Measurements from ENCODE around the gene LYRM7.
"Not testable (repeated sequence)": the region's sequence is repeated elsewhere in the genome, so short reads cannot be mapped to it uniquely, and the experiment has no call there.

Gene LYRM7

GRCh38 chr5:131182839-131183238 is 12.1 kb downstream of the LYRM7 start:
- no peak for DNase-seq

GRCh38 chr5:131185523-131186104 is 14.9 kb downstream of the LYRM7 start:
- no peak for DNase-seq

GRCh38 chr5:131186561-131187256 is 16.0 kb downstream of the LYRM7 start:
- no peak for DNase-seq

- DNase-seq: no peak
Measured at GRCh38 chr5:131193106-131193505, 22.4 kb downstream of the LYRM7 start.

GRCh38 chr5:131193897-131194296 is 23.2 kb downstream of the LYRM7 start:
- not testable (repeated sequence) for DNase-seq

- DNase-seq: no peak
Measured at GRCh38 chr5:131194725-131195124, 24.0 kb downstream of the LYRM7 start.

GRCh38 chr5:131195696-131196095 is 25.0 kb downstream of the LYRM7 start:
- DNase-seq: no peak

- no peak for DNase-seq
Measured at GRCh38 chr5:131196331-131196730, 25.6 kb downstream of the LYRM7 start.

- DNase-seq: no peak
Measured at GRCh38 chr5:131198625-131199024, 27.9 kb downstream of the LYRM7 start.

- no peak for DNase-seq
Measured at GRCh38 chr5:131200560-131200959, 29.8 kb downstream of the LYRM7 start.

GRCh38 chr5:131204964-131205363 is 34.2 kb downstream of the LYRM7 start:
- no peak for DNase-seq

GRCh38 chr5:131206061-131206460 is 35.3 kb downstream of the LYRM7 start:
- DNase-seq: no peak

GRCh38 chr5:131206772-131207171 is 36.0 kb downstream of the LYRM7 start:
- DNase-seq: no peak

GRCh38 chr5:131209175-131209505 is 38.4 kb downstream of the LYRM7 start:
- no peak for DNase-seq

- no peak for DNase-seq
Measured at GRCh38 chr5:131209506-131210150, 38.9 kb downstream of the LYRM7 start.

- no peak for DNase-seq
Measured at GRCh38 chr5:131210151-131210510, 39.4 kb downstream of the LYRM7 start.

GRCh38 chr5:131211669-131212068 is 40.9 kb downstream of the LYRM7 start:
- no peak for DNase-seq

GRCh38 chr5:131212471-131213021 is 41.8 kb downstream of the LYRM7 start:
- DNase-seq: no peak

GRCh38 chr5:131214609-131215227 is 44.0 kb downstream of the LYRM7 start:
- DNase-seq: no peak

GRCh38 chr5:131217791-131218190 is 47.0 kb downstream of the LYRM7 start:
- no peak for DNase-seq

- no peak for DNase-seq
Measured at GRCh38 chr5:131218392-131218791, 47.6 kb downstream of the LYRM7 start.

- no peak for DNase-seq
Measured at GRCh38 chr5:131220566-131220965, 49.8 kb downstream of the LYRM7 start.

GRCh38 chr5:131221008-131221703 is 50.4 kb downstream of the LYRM7 start:
- DNase-seq: no peak

Measured in NCI-H526 (cell line).